ENCODE measurements around the gene TMEM220. TPM values are rescaled to one million over a fixed set of nuclear protein-coding genes. Genes with fewer than 3 reads are reported as not detected.

Gene TMEM220
- total RNA-seq, 2 donors from 2014 or later, result 0.09 to 1.7 TPM

- Mint-ChIP-seq H3K36me3 (no peaks in the 10 kb centered on the region), H3K27ac (no peak overlapping the region), H3K9me3 (no peaks in the 10 kb centered on the region)
- ATAC-seq (no peak), DNase-seq (ENCODE audit: low spot score in 2 of 2) (no peak)
Measured at GRCh38 chr17:10757647-10758046, 27.8 kb upstream of the TMEM220 start.

GRCh38 chr17:10757067-10757466 is 27.2 kb upstream of the TMEM220 start:
- no peaks in the 10 kb centered on the region for H3K36me3 Mint-ChIP-seq
- ATAC-seq (no peak), DNase-seq (ENCODE audit: low spot score in 2 of 2) (no peak)
- peak overlapping the region in 1 of 2 donors; percentile 29 for H3K27ac Mint-ChIP-seq
- H3K9me3 Mint-ChIP-seq, result no peaks in the 10 kb centered on the region

DNA sequence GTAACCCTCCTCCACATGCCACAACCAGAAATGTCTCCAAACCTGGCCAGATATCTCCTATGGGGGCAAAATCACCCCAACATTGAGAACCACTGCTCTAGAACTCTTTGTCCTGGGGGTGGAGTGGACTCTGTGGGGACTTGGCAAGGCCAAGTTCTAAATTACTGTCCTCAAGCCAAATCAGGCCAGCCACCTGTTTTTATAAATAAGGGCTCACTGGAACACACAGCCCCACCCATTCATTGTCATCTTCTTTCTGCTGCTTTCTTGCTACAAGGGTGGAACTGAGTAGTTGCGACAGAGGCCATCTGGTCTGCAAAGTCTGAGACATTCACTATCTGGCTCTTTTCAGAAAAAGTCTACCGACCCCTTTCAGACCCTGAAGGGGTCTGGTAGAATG is 26.8 kb upstream of the TMEM220 start:
- DNase-seq (ENCODE audit: low spot score in 2 of 2), result no peak
- Mint-ChIP-seq H3K9me3 (no peaks in the 10 kb centered on the region), H3K36me3 (no peaks in the 10 kb centered on the region), H3K27ac (peak overlapping the region in 1 of 2 donors; percentile 29)
- ATAC-seq, result no peak

DNA sequence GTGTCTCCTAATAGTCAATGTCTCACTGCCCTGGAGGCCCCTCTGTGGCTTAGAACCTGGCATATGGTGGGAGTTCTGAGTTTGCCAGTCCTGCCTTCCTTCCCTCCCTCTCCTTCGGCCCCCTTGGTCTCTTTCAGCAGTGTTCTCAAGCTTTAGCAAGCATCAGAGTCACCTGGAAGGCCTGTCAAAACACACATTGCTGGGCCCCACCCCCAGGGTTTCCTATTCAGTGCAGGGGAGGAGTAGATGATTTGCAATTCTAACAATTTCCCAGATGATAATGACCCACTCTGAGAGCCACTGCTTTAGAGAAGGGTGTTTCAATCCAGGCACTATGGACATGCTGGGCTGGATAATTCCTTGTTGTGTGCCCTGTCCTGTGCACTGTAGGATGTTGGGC is 26.4 kb upstream of the TMEM220 start:
- ATAC-seq (no peak), DNase-seq (ENCODE audit: low spot score in 2 of 2) (no peak)
- Mint-ChIP-seq H3K36me3 (no peaks in the 10 kb centered on the region), H3K9me3 (no peaks in the 10 kb centered on the region), H3K27ac (no peak overlapping the region)

DNA sequence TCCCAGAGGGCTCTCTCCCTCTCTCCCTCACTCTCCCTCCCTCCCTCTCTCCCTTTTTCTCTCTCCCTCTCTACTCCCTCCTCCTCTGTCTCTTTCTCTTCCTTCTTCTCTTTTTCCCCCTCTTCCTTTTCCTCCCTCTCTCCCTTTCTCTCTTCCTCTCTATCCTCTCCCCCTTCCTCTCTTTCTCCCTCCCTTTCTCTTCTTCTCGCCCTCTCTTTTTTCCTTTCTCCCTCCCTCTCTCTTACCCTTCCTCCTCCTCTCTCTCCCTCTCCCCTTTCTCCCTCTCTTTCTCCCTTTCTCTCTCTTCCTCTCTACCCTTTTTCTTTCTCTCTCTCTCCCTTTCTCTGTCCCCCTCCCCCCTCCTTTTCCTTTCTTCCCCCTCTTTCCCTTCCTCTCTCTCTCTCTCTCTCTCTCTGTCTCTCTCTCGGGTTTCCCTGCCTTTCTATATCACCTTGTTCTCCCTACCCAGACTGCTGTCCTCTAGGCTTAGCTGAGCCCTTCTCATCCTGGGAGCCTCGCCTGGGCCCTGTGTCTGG is 25.8 kb upstream of the TMEM220 start:
- no peak for ATAC-seq
- DNase-seq (ENCODE audit: low spot score in 2 of 2), result no peak
- H3K27ac Mint-ChIP-seq, result peak overlapping the region; percentile 50 to 67
- H3K9me3 Mint-ChIP-seq, result no peaks in the 10 kb centered on the region
- no peaks in the 10 kb centered on the region for H3K36me3 Mint-ChIP-seq

DNA sequence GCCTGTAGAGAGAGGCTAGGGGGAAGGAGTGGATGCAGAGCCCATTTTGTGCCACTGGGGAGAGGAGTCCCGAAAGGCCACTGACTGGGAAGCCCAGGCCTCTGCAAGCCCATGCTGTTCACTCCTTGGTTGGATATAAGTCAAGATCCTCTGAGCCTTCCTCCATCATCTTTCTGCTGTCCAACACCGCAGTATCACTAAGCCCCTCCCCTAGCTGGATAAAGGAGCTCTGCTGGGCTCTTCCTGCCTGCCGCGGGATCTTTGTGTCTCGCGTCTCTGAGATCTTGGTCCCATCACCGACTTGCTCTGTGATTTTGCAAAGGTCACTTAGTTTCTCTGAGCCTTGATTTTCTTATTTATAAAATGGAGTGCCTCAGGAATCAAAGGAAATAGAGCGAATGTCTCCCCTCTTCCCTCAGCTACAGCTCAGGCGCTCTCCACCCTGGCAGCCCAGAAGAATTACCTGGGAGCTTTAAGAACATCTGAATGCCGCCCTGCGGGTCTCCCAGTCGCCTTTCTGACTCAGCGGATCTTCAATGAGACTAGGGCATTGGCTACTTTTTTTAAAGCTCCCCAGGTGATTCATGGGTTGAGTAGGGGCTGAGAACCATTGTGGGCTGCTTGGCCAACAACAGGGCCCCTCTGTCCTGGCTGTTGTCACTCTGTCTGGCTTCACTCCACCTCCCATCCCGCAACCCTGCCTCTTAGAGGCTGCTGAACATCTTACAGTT is 25.2 kb upstream of the TMEM220 start:
- DNase-seq (ENCODE audit: low spot score in 2 of 2) (no peak), ATAC-seq (no peak)
- Mint-ChIP-seq H3K36me3 (no peaks in the 10 kb centered on the region), H3K9me3 (no peaks in the 10 kb centered on the region), H3K27ac (peak overlapping the region in 1 of 2 donors; percentile 50)

- no peak for ATAC-seq
- Mint-ChIP-seq H3K9me3 (no peaks in the 10 kb centered on the region), H3K27ac (no peak overlapping the region), H3K36me3 (no peaks in the 10 kb centered on the region)
- DNase-seq (ENCODE audit: low spot score in 2 of 2), result peak in 1 of 2 donors; percentile 13
Measured at GRCh38 chr17:10754109-10754508, 24.3 kb upstream of the TMEM220 start.

GRCh38 chr17:10752696-10753095 is 22.9 kb upstream of the TMEM220 start:
- DNase-seq (ENCODE audit: low spot score in 2 of 2), result no peak
- Mint-ChIP-seq H3K27ac (no peak overlapping the region), H3K36me3 (no peaks in the 10 kb centered on the region), H3K9me3 (no peaks in the 10 kb centered on the region)
- no peak for ATAC-seq

- H3K9me3 Mint-ChIP-seq, result no peaks in the 10 kb centered on the region
- H3K27ac Mint-ChIP-seq, result no peak overlapping the region
- H3K36me3 Mint-ChIP-seq, result no peaks in the 10 kb centered on the region
- no peak for DNase-seq (ENCODE audit: low spot score in 2 of 2)
- no peak for ATAC-seq
Measured at GRCh38 chr17:10751563-10751962, 21.7 kb upstream of the TMEM220 start.

GRCh38 chr17:10750210-10750609 is 20.4 kb upstream of the TMEM220 start:
- ATAC-seq, result no peak
- no peak for DNase-seq (ENCODE audit: low spot score in 2 of 2)
- Mint-ChIP-seq H3K27ac (no peak overlapping the region), H3K36me3 (no peaks in the 10 kb centered on the region), H3K9me3 (no peaks in the 10 kb centered on the region)

GRCh38 chr17:10748531-10749181 is 18.8 kb upstream of the TMEM220 start:
- DNase-seq (ENCODE audit: low spot score in 2 of 2), result no peak
- H3K36me3 Mint-ChIP-seq, result no peaks in the 10 kb centered on the region
- no peak overlapping the region for H3K27ac Mint-ChIP-seq
- no peaks in the 10 kb centered on the region for H3K9me3 Mint-ChIP-seq
- no peak for ATAC-seq

DNA sequence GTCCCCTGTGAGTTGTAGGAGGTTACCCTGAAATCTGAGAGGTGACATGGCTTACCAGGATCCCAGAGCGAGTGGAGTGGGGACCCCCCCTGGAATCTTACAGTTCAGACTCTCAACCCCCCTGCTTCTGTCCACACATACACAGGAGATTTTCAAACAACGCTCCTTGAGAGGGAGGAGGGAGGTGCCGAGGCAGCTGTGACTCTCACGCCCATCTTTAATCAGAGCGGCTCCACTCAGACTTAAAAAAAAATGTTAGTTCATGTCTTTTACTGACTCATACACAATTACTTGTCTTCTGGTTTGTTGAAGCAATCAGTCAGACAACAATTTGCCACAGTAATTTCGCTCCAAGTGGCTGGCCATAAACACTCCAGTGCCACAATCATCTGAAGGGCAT is 15.4 kb upstream of the TMEM220 start:
- H3K27ac Mint-ChIP-seq, result no peak overlapping the region
- DNase-seq (ENCODE audit: low spot score in 2 of 2) (no peak), ATAC-seq (no peak)
- H3K36me3 Mint-ChIP-seq, result no peaks in the 10 kb centered on the region
- H3K9me3 Mint-ChIP-seq, result no peaks in the 10 kb centered on the region

DNA sequence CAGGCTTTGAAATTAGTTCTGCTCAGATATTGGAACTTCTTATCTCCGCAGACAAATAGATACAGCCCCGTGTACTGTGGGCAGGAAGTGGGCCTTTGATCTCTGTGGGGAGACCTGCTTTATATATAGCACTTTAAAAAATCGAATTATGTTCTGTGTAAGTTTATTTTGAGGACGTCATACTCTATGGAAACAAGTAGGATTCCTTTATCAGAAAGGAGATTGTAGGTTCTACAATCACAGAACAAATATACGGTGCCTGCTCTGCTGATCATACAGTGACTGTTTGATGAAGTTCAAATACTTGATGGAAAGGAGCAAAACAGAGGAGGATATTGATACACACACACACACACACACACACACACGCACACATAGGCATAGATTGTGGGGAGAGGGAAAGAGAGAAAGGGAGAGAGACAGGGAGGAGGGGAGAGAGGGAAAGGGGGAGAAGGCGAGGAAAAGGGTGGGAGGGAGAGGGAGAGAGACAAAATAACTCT is 14.7 kb upstream of the TMEM220 start:
- no peaks in the 10 kb centered on the region for H3K9me3 Mint-ChIP-seq
- peak in 1 of 2 donors; percentile 56 for ATAC-seq
- H3K36me3 Mint-ChIP-seq, result no peaks in the 10 kb centered on the region
- no peak for DNase-seq (ENCODE audit: low spot score in 2 of 2)
- H3K27ac Mint-ChIP-seq, result no peak overlapping the region

- H3K36me3 Mint-ChIP-seq, result no peaks in the 10 kb centered on the region
- no peak overlapping the region for H3K27ac Mint-ChIP-seq
- no peaks in the 10 kb centered on the region for H3K9me3 Mint-ChIP-seq
- DNase-seq (ENCODE audit: low spot score in 2 of 2) (no peak), ATAC-seq (no peak)
Measured at GRCh38 chr17:10743316-10744009, 13.6 kb upstream of the TMEM220 start.

- ATAC-seq (no peak), DNase-seq (ENCODE audit: low spot score in 2 of 2) (no peak)
- Mint-ChIP-seq H3K27ac (no peak overlapping the region), H3K36me3 (no peaks in the 10 kb centered on the region), H3K9me3 (no peaks in the 10 kb centered on the region)
Measured at GRCh38 chr17:10742431-10742830, 12.6 kb upstream of the TMEM220 start.

DNA sequence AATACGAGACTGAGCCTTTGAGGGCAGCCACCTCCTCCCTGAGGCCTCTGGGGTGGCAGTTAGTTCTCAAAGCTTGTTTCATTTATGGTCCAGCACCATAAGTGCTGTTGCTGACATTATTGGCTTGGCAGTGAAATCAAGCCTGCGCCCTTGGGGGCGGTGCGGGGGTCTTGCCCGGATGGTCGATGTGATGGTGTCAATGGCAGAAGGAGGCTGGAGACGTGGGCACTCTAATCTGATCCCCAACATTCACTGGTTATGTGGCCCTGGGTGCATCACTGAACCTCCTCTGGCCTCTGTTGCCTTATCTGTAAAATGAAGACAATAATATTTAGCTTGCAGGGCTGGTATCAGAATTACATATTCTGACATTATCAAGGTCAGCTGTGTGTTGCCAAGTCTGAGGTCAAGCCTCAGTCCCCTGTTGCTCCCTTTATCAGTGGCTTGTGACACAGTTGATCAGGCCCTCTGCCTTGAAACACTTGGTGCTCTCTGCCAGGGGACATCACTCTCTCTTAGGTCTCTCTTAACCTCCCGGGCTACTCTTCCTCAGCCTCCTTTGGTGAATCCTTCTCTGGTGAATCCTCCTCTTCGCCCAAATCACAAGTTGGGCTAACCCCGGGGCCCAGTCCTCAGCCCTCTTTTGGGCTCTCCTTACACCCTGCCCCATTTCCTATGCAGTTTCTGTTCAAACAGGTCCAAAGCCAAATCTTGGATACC is 11.8 kb upstream of the TMEM220 start:
- H3K9me3 Mint-ChIP-seq, result no peaks in the 10 kb centered on the region
- H3K36me3 Mint-ChIP-seq, result no peaks in the 10 kb centered on the region
- ATAC-seq, result no peak
- DNase-seq (ENCODE audit: low spot score in 2 of 2), result no peak
- no peak overlapping the region for H3K27ac Mint-ChIP-seq

DNA sequence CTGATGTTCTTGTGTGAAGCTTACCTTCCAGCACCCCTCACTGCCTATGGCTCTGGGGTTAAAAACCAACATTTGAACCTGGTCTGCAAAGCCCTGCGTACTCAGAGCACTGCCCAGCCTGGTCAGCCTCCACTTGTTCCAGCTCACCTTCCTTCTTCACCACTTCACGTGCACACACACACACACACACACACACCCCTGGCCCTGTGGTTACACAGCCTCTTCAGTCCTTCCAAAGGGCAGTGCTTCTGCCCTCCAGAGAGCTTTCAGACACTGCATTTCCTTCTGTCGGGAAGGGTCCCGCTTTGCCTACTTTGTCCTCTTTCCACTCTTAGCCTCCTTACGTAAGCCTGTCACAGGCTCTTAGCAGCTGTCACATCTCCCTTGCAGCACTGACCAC is 9.6 kb upstream of the TMEM220 start:
- Mint-ChIP-seq H3K36me3 (no peaks in the 10 kb centered on the region), H3K27ac (no peak overlapping the region), H3K9me3 (no peaks in the 10 kb centered on the region)
- ATAC-seq (no peak), DNase-seq (ENCODE audit: low spot score in 2 of 2) (no peak)
